ENCODE measurements around the gene GPRC5A.

DNA sequence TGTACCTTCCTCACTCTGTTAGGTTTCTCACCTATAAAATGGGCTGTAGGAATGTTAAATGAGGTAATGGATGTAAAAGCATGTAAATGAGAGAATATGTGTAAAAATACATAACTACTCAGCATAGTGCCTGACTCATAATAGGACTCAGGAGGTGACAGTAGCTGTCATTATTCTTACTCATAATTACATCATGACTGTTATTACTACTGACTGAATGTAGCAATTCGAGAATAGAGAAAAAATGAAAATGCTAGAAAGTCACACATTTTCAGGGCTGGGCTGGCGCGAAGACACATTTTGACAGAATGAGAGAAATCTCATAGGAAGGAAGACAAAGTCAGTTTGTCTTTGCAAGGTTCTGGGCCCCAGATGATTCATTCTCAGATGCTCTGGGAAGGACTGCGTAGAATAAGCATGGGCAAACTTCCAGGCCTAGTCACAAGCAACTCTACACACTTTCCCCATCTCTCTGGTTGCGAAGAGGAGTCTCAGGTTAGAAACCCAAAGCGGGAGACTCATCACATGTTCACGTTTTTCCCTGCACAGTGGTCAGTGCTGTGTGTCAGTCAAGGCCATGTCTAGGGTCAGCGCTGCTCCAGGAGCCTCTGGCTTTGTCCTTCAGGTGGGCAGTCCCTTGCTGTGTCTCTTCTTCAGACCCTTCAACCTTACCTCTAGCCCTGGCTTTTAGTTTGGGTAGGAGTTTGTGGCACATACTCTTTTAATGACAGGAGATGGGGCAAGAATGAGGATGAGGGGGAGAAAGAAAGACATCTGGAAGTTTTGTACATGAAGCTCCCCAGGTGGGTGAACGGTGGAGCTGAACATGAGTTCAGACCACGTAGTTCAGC is 8.4 kb downstream of the GPRC5A start:
- TF ChIP-seq, protein P1, sequence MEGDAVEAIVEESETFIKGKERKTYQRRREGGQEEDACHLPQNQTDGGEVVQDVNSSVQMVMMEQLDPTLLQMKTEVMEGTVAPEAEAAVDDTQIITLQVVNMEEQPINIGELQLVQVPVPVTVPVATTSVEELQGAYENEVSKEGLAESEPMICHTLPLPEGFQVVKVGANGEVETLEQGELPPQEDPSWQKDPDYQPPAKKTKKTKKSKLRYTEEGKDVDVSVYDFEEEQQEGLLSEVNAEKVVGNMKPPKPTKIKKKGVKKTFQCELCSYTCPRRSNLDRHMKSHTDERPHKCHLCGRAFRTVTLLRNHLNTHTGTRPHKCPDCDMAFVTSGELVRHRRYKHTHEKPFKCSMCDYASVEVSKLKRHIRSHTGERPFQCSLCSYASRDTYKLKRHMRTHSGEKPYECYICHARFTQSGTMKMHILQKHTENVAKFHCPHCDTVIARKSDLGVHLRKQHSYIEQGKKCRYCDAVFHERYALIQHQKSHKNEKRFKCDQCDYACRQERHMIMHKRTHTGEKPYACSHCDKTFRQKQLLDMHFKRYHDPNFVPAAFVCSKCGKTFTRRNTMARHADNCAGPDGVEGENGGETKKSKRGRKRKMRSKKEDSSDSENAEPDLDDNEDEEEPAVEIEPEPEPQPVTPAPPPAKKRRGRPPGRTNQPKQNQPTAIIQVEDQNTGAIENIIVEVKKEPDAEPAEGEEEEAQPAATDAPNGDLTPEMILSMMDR (IDR thresholded peaks at IDR 0.05) = no peak
- TF ChIP-seq POLR2A (IDR thresholded peaks at IDR 0.05) (no peak), EP300 (IDR thresholded peaks at IDR 0.05) (no peak), POLR2AphosphoS5 (IDR thresholded peaks at IDR 0.05) (peak in 2 of 4 donors; percentile 17 to 29)

Data from sigmoid colon (tissue), 4 donors.